GM18858 (cell line): ENCODE data around the gene PCDHGB7.
"Not testable (repeated sequence)": the region's sequence is repeated elsewhere in the genome, so short reads cannot be mapped to it uniquely, and the experiment has no call there.

ENCODE experiments used
- ATAC-seq: cut with Tn5 transposase; IDR thresholded peaks from one replicate; pipeline ENCODE4 v1.9.1; 2021; ENCODE audit not compliant: unreplicated experiment

PCDHGB7 gene

DNA sequence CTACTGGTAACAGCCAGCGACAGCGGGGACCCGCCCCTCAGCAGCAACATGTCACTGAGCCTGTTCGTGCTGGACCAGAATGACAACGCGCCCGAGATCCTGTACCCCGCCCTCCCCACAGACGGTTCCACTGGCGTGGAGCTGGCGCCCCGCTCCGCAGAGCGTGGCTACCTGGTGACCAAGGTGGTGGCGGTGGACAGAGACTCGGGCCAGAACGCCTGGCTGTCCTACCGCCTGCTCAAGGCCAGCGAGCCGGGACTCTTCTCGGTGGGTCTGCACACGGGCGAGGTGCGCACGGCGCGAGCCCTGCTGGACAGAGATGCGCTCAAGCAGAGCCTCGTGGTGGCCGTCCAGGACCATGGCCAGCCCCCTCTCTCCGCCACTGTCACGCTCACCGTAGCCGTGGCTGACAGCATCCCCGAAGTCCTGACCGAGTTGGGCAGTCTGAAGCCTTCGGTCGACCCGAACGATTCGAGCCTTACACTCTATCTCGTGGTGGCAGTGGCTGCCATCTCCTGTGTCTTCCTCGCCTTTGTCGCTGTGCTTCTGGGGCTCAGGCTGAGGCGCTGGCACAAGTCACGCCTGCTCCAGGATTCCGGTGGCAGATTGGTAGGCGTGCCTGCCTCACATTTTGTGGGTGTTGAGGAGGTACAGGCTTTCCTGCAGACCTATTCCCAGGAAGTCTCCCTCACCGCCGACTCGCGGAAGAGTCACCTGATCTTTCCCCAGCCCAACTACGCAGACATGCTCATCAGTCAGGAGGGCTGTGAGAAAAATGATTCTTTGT lies 22.9 kb upstream of the PCDHGB7 start:
- not testable (repeated sequence) for ATAC-seq

DNA sequence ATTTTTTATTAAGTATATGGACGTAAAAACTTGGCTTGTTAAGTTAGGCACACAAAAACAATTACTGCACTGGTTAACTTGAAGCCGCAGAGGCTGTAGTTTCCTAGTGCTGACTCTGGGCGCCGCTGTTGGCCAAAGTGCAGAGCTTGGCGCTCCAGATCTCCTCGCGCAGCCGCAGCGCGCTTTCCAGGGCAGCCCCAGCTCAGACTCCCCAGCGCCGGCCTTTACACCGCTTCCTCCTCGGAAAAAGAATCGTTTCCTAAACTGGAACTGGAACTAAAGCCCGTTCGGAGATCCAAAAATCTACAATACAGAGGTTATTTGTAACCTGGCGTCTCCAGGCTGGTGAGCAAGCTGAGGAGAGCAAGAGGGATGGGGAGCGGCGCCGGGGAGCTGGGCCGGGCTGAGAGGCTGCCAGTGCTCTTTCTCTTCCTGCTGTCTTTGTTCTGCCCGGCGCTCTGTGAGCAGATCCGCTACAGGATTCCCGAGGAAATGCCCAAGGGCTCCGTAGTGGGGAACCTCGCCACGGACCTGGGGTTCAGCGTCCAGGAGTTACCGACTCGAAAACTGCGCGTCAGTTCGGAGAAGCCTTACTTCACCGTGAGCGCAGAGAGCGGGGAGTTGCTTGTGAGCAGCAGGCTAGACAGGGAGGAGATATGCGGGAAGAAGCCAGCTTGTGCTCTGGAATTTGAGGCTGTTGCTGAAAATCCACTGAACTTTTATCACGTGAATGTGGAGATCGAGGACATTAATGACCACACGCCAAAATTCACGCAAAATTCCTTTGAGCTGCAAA lies 19.5 kb upstream of the PCDHGB7 start, which contains the start of gene PCDHGB5:
PCDHGB5 (plus strand) TSS at position 192 of the 796 bp plus-strand sequence; CDS start at position 373, 181 bp downstream.
- ATAC-seq: peak; percentile 87

DNA sequence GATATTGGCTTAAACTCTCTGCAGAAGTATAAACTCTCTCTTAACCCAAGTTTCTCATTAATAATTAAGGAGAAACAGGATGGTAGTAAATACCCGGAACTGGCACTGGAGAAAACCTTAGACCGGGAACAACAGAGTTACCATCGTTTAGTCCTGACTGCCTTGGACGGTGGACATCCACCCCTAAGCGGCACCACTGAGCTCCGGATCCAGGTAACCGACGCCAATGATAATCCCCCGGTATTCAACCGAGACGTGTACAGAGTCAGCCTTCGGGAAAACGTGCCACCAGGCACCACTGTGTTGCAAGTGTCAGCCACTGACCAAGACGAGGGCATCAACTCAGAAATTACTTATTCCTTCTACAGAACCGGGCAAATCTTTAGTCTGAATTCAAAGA lies 18.9 kb upstream of the PCDHGB7 start:
- ATAC-seq: no peak

DNA sequence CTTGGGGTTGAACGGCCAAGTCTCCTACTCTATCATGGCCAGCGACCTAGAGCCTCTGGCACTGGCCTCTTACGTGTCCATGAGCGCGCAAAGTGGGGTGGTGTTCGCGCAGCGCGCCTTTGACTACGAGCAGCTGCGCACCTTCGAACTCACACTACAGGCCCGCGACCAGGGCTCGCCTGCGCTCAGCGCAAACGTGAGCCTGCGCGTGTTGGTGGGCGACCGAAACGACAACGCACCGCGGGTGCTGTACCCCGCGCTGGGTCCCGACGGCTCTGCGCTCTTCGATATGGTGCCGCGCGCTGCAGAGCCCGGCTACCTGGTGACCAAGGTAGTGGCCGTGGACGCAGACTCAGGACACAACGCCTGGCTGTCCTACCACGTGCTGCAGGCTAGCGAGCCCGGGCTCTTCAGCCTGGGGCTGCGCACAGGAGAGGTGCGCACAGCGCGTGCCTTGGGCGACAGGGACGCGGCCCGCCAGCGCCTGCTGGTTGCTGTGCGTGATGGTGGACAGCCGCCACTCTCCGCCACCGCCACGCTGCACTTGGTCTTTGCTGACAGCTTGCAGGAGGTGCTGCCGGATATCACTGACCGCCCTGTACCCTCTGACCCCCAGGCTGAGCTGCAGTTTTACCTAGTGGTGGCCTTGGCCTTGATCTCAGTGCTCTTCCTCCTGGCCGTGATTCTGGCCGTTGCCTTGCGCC lies 17.8 kb upstream of the PCDHGB7 start:
- no peak for ATAC-seq

DNA sequence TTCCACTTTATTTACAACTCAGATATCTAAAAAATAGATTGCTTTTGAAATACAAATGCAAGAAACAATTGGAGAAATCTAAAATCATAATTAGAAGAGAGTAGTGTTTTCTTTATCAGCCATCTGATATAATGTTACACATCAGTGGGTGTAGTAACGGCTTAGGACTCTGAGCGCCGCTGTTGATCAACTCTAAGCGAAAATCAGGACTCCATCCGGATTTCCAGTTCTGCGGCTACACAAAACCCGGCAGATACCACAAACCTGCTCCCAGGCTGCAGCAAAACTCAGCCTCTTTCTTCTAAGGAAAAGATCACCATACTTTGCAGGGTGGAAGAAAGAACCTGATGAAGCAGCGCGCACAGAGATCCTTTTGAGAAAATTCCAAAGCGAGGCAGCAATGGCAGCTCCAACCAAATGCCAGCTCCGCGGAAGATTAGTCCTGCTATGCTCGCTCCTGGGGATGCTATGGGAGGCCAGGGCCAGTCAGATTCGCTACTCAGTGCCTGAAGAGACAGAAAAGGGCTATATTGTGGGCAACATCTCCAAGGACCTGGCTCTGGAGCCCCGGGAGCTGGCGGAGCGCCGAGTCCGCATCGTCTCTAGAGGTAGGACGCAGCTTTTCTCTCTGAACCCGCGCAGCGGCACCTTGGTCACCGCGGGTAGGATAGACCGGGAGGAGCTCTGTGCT lies 14.8 kb upstream of the PCDHGB7 start, which contains the start of gene PCDHGA9:
PCDHGA9 (plus strand) TSS at position 226 of the 691 bp plus-strand sequence; CDS start at position 401, 175 bp downstream.
- no peak for ATAC-seq

DNA sequence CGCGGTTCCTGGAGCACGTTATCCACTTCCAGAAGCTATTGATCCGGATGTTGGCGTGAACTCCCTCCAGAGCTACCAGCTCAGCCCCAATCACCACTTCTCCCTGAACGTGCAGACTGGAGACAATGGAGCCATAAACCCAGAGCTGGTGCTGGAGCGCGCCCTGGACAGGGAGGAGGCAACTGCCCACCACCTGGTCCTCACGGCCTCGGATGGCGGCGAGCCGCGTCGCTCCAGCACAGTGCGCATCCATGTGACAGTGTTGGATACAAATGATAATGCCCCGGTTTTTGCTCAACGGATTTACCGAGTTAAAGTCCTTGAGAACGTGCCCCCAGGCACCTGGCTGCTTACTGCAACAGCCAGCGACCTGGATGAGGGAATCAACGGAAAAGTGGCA lies 14.1 kb upstream of the PCDHGB7 start:
- ATAC-seq: no peak

DNA sequence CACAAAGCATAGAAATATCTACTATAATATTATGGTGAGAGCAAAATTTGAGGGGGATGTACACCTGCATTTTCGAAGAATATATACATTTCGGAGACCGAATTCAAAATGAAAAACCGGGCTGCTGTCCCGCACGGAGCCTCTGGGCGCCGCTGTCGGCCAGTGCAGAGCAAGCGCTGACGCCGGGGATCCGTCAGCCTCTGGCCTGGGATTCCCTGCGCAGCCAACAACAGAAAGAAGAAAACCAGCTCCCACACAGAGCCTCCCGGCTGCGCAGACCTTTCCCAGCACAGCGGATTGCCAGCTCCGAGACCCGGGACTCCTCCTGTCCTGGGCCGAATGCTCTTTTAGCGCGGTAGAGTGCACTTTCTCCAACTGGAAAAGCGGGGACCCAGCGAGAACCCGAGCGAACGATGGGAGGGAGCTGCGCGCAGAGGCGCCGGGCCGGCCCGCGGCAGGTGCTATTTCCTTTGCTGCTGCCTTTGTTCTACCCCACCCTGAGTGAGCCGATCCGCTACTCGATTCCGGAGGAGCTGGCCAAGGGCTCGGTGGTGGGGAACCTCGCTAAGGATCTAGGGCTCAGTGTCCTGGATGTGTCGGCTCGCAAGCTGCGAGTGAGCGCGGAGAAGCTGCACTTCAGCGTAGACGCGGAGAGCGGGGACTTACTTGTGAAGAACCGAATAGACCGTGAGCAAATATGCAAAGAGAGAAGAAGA lies 9.5 kb upstream of the PCDHGB7 start, which contains the start of gene PCDHGB6:
PCDHGB6 (plus strand) TSS at position 232 of the 716 bp plus-strand sequence; CDS start at position 414, 182 bp downstream.
- not testable (repeated sequence) for ATAC-seq

DNA sequence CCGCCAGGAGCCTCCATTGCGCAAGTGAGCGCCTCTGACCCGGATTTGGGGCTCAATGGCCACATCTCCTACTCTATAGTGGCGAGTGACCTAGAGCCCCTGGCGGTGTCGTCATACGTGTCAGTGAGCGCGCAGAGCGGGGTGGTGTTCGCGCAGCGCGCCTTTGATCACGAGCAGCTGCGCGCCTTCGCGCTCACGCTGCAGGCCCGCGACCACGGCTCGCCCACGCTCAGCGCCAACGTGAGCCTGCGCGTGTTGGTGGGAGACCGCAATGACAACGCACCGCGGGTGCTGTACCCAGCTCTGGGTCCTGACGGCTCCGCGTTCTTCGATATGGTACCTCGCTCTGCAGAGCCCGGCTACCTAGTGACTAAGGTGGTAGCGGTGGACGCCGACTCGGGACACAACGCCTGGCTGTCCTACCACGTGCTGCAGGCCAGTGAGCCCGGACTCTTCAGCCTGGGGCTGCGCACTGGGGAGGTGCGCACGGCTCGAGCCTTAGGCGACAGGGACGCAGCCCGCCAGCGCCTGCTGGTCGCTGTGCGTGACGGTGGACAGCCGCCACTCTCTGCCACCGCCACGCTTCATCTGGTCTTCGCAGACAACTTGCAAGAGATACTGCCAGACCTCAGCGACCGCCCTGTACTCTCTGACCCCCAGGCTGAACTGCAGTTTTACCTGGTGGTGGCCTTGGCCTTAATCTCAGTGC lies 7.7 kb upstream of the PCDHGB7 start:
- no peak for ATAC-seq

DNA sequence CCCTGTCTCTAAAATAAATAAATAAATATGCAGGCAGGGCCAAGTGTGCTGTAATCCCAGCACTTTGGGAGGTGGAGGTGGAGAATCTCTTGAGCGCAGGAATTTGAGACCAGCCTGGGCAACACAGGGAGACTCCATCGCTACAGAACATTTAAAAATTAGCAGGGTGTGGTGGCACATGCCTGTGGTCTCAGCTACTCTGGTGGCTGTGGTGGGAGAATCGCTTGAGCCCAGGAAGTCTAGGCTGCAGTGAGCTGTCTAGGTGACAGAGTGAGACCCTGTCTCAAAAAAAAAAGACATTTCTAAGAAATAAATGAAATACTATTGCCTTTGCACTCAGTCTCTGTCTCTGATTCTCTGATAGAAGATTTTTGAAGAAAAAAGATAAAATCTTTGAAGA lies 5.9 kb upstream of the PCDHGB7 start:
- ATAC-seq: no peak

DNA sequence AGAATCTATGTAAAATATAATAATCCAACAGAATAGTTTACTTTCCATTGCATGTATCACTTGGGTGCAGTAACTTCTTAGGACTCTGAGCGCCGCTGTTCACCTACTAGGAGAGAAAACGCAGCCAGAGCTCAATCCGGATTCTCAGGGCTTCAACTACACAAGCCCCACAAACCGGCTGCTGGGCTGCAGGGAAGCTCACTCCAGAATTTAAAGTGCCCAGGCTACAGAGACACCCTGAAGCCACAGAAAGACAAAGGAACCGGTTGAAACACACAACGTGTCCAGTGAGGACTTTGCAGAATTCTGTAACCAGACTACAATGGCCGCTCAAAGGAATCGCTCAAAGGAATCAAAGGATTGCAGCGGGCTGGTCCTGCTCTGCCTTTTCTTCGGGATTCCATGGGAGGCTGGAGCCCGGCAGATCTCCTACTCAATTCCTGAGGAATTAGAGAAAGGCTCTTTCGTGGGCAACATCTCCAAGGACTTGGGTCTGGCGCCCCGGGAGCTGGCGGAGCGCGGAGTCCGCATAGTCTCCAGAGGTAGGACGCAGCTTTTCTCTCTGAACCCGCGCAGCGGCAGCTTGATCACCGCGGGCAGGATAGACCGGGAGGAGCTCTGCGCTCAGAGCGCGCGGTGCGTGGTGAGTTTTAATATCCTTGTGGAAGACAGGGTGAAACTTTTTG lies 4.5 kb upstream of the PCDHGB7 start, which contains the start of gene PCDHGA10:
PCDHGA10 (plus strand) TSS at position 134 of the 686 bp plus-strand sequence; CDS start at position 323, 189 bp downstream.
- peak; percentile 68 for ATAC-seq

DNA sequence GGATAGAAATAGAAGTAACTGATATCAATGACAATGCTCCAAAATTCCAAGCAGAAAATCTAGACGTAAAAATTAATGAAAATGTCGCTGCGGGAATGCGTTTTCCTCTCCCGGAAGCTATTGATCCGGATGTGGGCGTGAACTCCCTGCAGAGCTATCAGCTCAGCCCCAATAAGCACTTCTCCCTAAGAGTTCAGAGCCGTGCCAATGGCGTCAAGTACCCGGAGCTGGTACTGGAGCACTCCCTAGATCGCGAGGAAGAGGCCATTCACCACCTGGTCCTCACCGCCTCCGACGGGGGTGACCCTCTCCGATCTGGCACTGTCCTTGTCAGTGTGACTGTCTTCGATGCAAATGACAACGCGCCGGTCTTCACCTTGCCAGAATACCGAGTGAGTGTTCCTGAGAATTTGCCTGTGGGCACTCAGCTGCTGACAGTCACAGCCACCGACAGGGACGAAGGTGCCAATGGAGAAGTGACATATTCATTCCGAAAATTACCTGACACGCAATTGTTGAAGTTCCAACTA lies 3.9 kb upstream of the PCDHGB7 start:
- no peak for ATAC-seq

DNA sequence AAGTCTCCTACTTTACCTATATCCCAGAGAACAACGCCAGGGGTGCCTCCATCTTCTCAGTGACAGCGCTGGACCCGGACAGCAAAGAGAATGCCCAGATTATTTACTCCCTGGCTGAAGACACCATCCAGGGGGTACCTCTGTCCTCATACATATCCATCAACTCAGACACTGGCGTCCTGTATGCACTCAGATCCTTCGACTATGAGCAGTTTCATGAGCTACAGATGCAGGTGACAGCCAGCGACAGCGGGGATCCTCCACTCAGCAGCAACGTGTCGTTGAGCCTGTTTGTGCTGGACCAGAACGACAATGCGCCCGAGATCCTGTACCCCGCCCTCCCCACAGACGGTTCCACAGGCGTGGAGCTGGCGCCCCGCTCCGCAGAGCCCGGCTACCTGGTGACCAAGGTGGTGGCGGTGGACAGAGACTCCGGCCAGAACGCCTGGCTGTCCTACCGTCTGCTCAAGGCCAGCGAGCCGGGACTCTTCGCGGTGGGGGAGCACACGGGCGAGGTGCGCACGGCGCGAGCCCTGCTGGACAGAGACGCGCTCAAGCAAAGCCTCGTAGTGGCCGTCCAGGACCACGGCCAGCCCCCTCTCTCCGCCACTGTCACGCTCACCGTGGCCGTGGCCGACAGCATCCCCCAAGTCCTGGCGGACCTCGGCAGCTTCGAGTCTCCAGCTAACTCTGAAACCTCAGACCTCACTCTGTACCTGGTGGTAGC lies 2.8 kb upstream of the PCDHGB7 start:
- ATAC-seq: not testable (repeated sequence)

DNA sequence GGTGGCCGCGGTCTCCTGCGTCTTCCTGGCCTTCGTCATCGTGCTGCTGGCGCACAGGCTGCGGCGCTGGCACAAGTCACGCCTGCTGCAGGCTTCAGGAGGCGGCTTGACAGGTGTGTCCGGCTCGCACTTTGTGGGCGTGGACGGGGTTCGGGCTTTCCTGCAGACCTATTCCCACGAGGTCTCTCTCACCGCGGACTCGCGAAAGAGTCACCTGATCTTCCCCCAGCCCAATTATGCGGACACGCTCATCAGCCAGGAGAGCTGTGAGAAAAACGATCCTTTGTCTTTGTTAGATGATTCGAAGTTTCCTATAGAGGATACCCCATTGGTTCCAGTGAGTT lies 2.2 kb upstream of the PCDHGB7 start:
- not testable (repeated sequence) for ATAC-seq

DNA sequence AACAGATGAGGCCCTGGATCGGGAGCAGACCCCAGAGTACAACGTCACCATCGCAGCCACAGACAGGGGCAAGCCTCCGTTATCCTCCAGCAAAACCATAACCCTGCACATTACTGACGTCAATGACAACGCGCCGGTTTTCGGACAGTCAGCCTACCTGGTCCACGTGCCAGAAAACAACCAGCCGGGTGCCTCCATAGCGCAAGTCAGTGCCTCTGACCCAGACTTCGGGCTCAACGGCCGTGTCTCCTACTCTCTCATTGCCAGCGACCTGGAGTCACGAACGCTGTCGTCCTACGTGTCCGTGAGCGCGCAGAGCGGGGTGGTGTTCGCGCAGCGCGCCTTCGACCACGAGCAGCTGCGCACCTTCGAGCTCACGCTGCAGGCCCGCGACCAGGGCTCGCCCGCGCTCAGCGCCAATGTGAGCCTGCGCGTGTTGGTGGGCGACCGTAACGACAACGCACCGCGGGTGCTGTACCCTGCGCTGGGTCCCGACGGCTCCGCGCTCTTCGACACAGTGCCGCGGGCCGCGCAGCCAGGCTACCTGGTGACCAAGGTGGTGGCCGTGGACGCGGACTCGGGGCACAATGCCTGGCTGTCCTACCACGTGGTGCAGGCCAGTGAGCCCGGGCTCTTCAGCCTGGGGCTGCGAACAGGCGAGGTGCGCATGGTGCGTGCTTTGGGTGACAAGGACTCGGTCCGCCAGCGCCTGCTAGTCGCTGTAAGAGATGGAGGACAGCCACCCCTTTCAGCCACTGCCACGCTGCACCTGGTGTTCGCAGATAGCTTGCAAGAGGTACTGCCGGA lies 1.8 kb downstream of the PCDHGB7 start:
- ATAC-seq: no peak

DNA sequence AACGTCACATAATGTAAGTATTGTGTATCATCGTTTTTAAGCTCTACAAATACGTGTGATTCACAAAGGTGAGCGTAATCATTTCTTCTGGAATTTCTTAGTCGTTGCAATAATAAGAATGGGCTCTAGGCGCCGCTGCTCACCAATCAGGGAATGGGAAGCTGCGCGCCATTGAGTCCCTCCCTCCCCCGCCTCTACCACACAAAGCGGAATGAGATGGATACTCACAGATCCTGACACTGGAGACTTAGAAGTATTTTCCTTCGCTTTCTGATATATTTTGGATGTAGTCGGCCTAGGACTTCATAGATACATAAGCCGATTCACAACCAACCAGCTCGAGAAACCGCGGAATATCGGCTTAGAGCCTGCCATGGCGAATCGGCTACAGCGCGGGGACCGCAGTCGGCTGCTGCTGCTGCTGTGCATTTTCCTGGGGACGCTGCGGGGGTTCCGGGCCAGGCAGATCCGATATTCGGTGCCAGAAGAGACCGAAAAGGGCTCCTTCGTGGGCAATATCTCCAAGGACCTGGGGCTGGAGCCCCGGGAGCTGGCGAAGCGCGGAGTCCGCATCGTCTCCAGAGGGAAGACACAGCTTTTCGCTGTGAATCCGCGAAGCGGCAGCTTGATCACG lies 3.5 kb downstream of the PCDHGB7 start, which contains the start of gene PCDHGA11:
PCDHGA11 (plus strand) TSS at position 197 of the 634 bp plus-strand sequence; CDS start at position 374, 177 bp downstream.
- ATAC-seq: no peak

DNA sequence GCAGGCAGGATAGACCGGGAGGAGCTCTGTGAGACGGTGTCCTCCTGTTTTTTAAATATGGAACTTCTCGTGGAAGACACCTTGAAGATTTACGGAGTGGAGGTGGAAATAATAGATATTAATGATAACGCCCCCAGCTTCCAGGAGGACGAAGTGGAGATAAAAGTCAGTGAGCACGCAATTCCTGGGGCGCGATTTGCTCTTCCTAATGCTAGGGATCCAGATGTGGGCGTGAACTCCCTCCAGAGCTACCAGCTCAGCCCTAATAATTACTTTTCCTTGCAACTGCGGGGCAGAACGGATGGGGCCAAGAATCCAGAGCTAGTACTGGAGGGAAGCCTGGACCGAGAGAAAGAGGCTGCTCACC lies 4.0 kb downstream of the PCDHGB7 start:
- ATAC-seq: no peak
